Activated CD4-positive, alpha-beta memory T cell treated with anti-CD3 and anti-CD28 coated beads for 36 hours (primary cell): Measurements from ENCODE around the gene FOXP1. TPM values are rescaled to one million over a fixed set of nuclear protein-coding genes. Genes with fewer than 3 reads are reported as not detected.
"Not testable (repeated sequence)": the region's sequence is repeated elsewhere in the genome, so short reads cannot be mapped to it uniquely, and the experiment has no call there.

Source experiments
- CTCF ChIA-PET: fragments of 350-600 bp; sonication (Branson Sonifier 250); formaldehyde crosslinking; loops from one replicate; lab custom pipeline; 2021; ENCODE audit warnings: antibody characterized with exemption, inconsistent platforms; lab: Charles Lee
- POLR2A ChIA-PET: fragments of 350-600 bp; sonication (Branson Sonifier 250); formaldehyde crosslinking; loops from one replicate; lab custom pipeline; 2021; ENCODE audit warnings: antibody characterized with exemption; lab: Charles Lee
- DNase-seq: peaks from one replicate; pipeline ENCODE4 v3.0.0-alpha.2; 2020
- H3K27ac Mint-ChIP-seq: one replicate; pipeline ENCODE4 v1.8.0; 2021; ENCODE audit warnings: mixed read lengths
- H3K27me3 Mint-ChIP-seq: one replicate; pipeline ENCODE4 v1.8.0; 2021; ENCODE audit warnings: mixed read lengths
- H3K36me3 Mint-ChIP-seq: one replicate; pipeline ENCODE4 v1.8.0; 2021; ENCODE audit warnings: mixed read lengths
- H3K4me1 Mint-ChIP-seq: one replicate; pipeline ENCODE4 v1.8.0; 2021; ENCODE audit warnings: low read depth, mixed read lengths
- H3K4me3 Mint-ChIP-seq: one replicate; pipeline ENCODE4 v1.8.0; 2021; ENCODE audit warnings: mild to moderate bottlenecking, mixed read lengths
- H3K9me3 Mint-ChIP-seq: one replicate; pipeline ENCODE4 v1.8.0; 2021; ENCODE audit warnings: mixed read lengths
- intact Hi-C: fragments of 100-400 bp; cut with micrococcal nuclease; formaldehyde crosslinking; loops from one replicate; pipeline ENCODE4 v1.15.1; 2023
- total RNA-seq, 2 experiments: library from RNA; stranded (reverse); gene quantifications; one replicate each; pipeline ENCODE4 v1.2.3, GENCODE V29; 2021

Gene FOXP1
- total RNA-seq, 2 experiments from 2014 or later = 94.4 to 102 TPM

GRCh38 chr3:71016178-71016845, 567.2 kb downstream of the FOXP1 start:
- CTCF ChIA-PET = interaction anchor here (0.6 kb wide), 1 partner anchor 9 kb away, joined by 4 read pairs; no protein-coding TSS in a partner anchor
- Mint-ChIP-seq H3K27ac (peak overlapping the region; percentile 65), H3K4me3 (no peak overlapping the region), H3K9me3 (peaks cover 19% of the 10 kb centered on the region), H3K27me3 (no peaks in the 10 kb centered on the region), H3K4me1 (peaks cover 57% of the 10 kb centered on the region), H3K36me3 (peaks cover 46% of the 10 kb centered on the region)
- intact Hi-C loops = no loop called here
- no peak for DNase-seq
- POLR2A ChIA-PET = no interaction called here

GRCh38 chr3:71014616-71015015, 568.9 kb downstream of the FOXP1 start:
- H3K4me1 Mint-ChIP-seq = peaks cover 63% of the 10 kb centered on the region
- DNase-seq, H3K4me3 Mint-ChIP-seq, CTCF ChIA-PET, H3K27me3 Mint-ChIP-seq, POLR2A ChIA-PET: not testable (repeated sequence)
- intact Hi-C loops = loop anchor here (5.0 kb wide), 3 partner anchors 368 to 478 kb away; no protein-coding TSS in a partner anchor
- H3K9me3 Mint-ChIP-seq = peaks cover 20% of the 10 kb centered on the region
- peak overlapping the region; percentile 64 for H3K27ac Mint-ChIP-seq
- peaks cover 49% of the 10 kb centered on the region for H3K36me3 Mint-ChIP-seq

- intact Hi-C loops = loop anchor here (5.0 kb wide), 3 partner anchors 369 to 479 kb away; no protein-coding TSS in a partner anchor
- POLR2A ChIA-PET = interaction anchor here (0.6 to 0.9 kb wide), 2 partner anchors 9 to 50 kb away, joined by 3 to 4 read pairs; no protein-coding TSS in a partner anchor
- peaks cover 46% of the 10 kb centered on the region for H3K36me3 Mint-ChIP-seq
- no peak for DNase-seq
- H3K4me3 Mint-ChIP-seq = no peak overlapping the region
- H3K27me3 Mint-ChIP-seq = no peaks in the 10 kb centered on the region
- H3K4me1 Mint-ChIP-seq = peaks cover 69% of the 10 kb centered on the region
- peak overlapping the region; percentile 64 for H3K27ac Mint-ChIP-seq
- CTCF ChIA-PET = interaction anchor here (0.7 kb wide), 1 partner anchor 10 kb away, joined by 3 read pairs; no protein-coding TSS in a partner anchor
- H3K9me3 Mint-ChIP-seq = peaks cover 20% of the 10 kb centered on the region
These were observed 570.6 kb downstream of the FOXP1 start for GRCh38 chr3:71012971-71013370.

- ChIA-PET CTCF (interaction anchor here (0.7 to 1.2 kb wide), 5 partner anchors 16 to 291 kb away, joined by 3 to 5 read pairs (median 3); no protein-coding TSS in a partner anchor), POLR2A (interaction anchor here (0.8 to 1.9 kb wide), 8 partner anchors 26 to 571 kb away, joined by 3 to 9 read pairs (median 4); no protein-coding TSS in a partner anchor)
- Mint-ChIP-seq H3K27me3 (no peaks in the 10 kb centered on the region), H3K27ac (peak overlapping the region; percentile 92), H3K4me3 (peak overlapping the region; percentile 56), H3K36me3 (peaks cover 49% of the 10 kb centered on the region), H3K4me1 (peaks cover 75% of the 10 kb centered on the region), H3K9me3 (peaks cover 20% of the 10 kb centered on the region)
- intact Hi-C loops = loop anchor here (1.0 to 5.0 kb wide), 10 partner anchors 19 to 481 kb away; no protein-coding TSS in a partner anchor
- no peak for DNase-seq
These were observed 571.8 kb downstream of the FOXP1 start for GRCh38 chr3:71011565-71012287.

GRCh38 chr3:71010726-71011455, 572.6 kb downstream of the FOXP1 start:
- H3K9me3 Mint-ChIP-seq = peaks cover 20% of the 10 kb centered on the region
- peak overlapping the region; percentile 56 for H3K4me3 Mint-ChIP-seq
- H3K4me1 Mint-ChIP-seq = peaks cover 68% of the 10 kb centered on the region
- intact Hi-C loops = loop anchor here (1.0 to 5.0 kb wide), 16 partner anchors 20 to 574 kb away; no protein-coding TSS in a partner anchor
- ChIA-PET POLR2A (interaction anchor here (0.6 to 1.9 kb wide), 15 partner anchors 27 to 571 kb away, joined by 3 to 9 read pairs (median 3); no protein-coding TSS in a partner anchor), CTCF (interaction anchor here (0.7 to 1.7 kb wide), 7 partner anchors 17 to 291 kb away, joined by 3 to 5 read pairs (median 3); no protein-coding TSS in a partner anchor)
- DNase-seq = peak; percentile 87
- H3K27me3 Mint-ChIP-seq = no peaks in the 10 kb centered on the region
- peak overlapping the region; percentile 92 for H3K27ac Mint-ChIP-seq
- peaks cover 42% of the 10 kb centered on the region for H3K36me3 Mint-ChIP-seq

GRCh38 chr3:71008350-71008935, 575.1 kb downstream of the FOXP1 start:
- peaks cover 65% of the 10 kb centered on the region for H3K4me1 Mint-ChIP-seq
- no peak overlapping the region for H3K4me3 Mint-ChIP-seq
- peaks cover 18% of the 10 kb centered on the region for H3K36me3 Mint-ChIP-seq
- ChIA-PET CTCF (no interaction called here), POLR2A (interaction anchor here (0.8 to 1.8 kb wide), 3 partner anchors 20 to 352 kb away, joined by 4 to 11 read pairs (median 5); no protein-coding TSS in a partner anchor)
- peak overlapping the region; percentile 79 for H3K27ac Mint-ChIP-seq
- H3K27me3 Mint-ChIP-seq = no peaks in the 10 kb centered on the region
- DNase-seq = no peak
- intact Hi-C loops = no loop called here
- H3K9me3 Mint-ChIP-seq = peaks cover 5% of the 10 kb centered on the region

GRCh38 chr3:71006810-71007785, 576.4 kb downstream of the FOXP1 start:
- H3K36me3 Mint-ChIP-seq = peaks cover 12% of the 10 kb centered on the region
- POLR2A ChIA-PET = interaction anchor here (0.7 kb wide), 1 partner anchor 56 kb away, joined by 3 read pairs; no protein-coding TSS in a partner anchor
- CTCF ChIA-PET = interaction anchor here (0.6 to 1.9 kb wide), 13 partner anchors 9 to 504 kb away, joined by 3 to 5 read pairs (median 4); no protein-coding TSS in a partner anchor
- no peaks in the 10 kb centered on the region for H3K27me3 Mint-ChIP-seq
- H3K4me1 Mint-ChIP-seq = peaks cover 69% of the 10 kb centered on the region
- H3K4me3 Mint-ChIP-seq = no peak overlapping the region
- H3K9me3 Mint-ChIP-seq = peaks cover 2% of the 10 kb centered on the region
- peak overlapping the region; percentile 79 for H3K27ac Mint-ChIP-seq
- no peak for DNase-seq
- intact Hi-C loops = no loop called here

GRCh38 chr3:71005702-71006321, 577.7 kb downstream of the FOXP1 start:
- Mint-ChIP-seq H3K27me3 (no peaks in the 10 kb centered on the region), H3K9me3 (no peaks in the 10 kb centered on the region), H3K36me3 (peaks cover 10% of the 10 kb centered on the region), H3K27ac (no peak overlapping the region), H3K4me1 (peaks cover 69% of the 10 kb centered on the region), H3K4me3 (no peak overlapping the region)
- no peak for DNase-seq
- intact Hi-C loops = no loop called here
- ChIA-PET POLR2A (interaction anchor here (0.7 kb wide), 1 partner anchor 57 kb away, joined by 3 read pairs; no protein-coding TSS in a partner anchor), CTCF (interaction anchor here (0.6 to 1.9 kb wide), 16 partner anchors 8 to 506 kb away, joined by 3 to 9 read pairs (median 3); no protein-coding TSS in a partner anchor)

- DNase-seq = no peak
- H3K27me3 Mint-ChIP-seq = no peaks in the 10 kb centered on the region
- no peak overlapping the region for H3K4me3 Mint-ChIP-seq
- peaks cover 15% of the 10 kb centered on the region for H3K36me3 Mint-ChIP-seq
- H3K9me3 Mint-ChIP-seq = no peaks in the 10 kb centered on the region
- intact Hi-C loops = no loop called here
- ChIA-PET POLR2A (no interaction called here), CTCF (no interaction called here)
- no peak overlapping the region for H3K27ac Mint-ChIP-seq
- peaks cover 57% of the 10 kb centered on the region for H3K4me1 Mint-ChIP-seq
These were observed 580.0 kb downstream of the FOXP1 start for GRCh38 chr3:71003511-71003910.

- Mint-ChIP-seq H3K27ac (peak overlapping the region; percentile 50), H3K4me3 (no peak overlapping the region)
- POLR2A ChIA-PET = no interaction called here
These were observed 581.2 kb downstream of the FOXP1 start for GRCh38 chr3:71002298-71002697.

More at GRCh38 chr3:71002298-71002697, 581.2 kb downstream of the FOXP1 start:
- Mint-ChIP-seq H3K27me3 (no peaks in the 10 kb centered on the region), H3K36me3 (peaks cover 18% of the 10 kb centered on the region), H3K9me3 (no peaks in the 10 kb centered on the region), H3K4me1 (peaks cover 52% of the 10 kb centered on the region)
- CTCF ChIA-PET = no interaction called here
- no peak for DNase-seq
- intact Hi-C loops = no loop called here
